Stimulated activated CD4-positive, alpha-beta T cell treated with anti-CD3 and anti-CD28 coated beads, Interleukin-2, amount 100 ng/mL, for 4 hours (primary cell): ENCODE results near the gene NDUFC2.
"Not testable (repeated sequence)": the region's sequence is repeated elsewhere in the genome, so short reads cannot be mapped to it uniquely, and the experiment has no call there.

ENCODE experiments used
- DNase-seq: peaks from one replicate; pipeline ENCODE4 v3.0.0-alpha.2; 2020; ENCODE audit warnings: low read depth

The NDUFC2 gene

GRCh38 chr11:78080084-78080817, 589 bp upstream of the NDUFC2 start:
- DNase-seq: no peak

- no peak for DNase-seq
Measured at GRCh38 chr11:78078218-78079167, 1.2 kb downstream of the NDUFC2 start.

DNA sequence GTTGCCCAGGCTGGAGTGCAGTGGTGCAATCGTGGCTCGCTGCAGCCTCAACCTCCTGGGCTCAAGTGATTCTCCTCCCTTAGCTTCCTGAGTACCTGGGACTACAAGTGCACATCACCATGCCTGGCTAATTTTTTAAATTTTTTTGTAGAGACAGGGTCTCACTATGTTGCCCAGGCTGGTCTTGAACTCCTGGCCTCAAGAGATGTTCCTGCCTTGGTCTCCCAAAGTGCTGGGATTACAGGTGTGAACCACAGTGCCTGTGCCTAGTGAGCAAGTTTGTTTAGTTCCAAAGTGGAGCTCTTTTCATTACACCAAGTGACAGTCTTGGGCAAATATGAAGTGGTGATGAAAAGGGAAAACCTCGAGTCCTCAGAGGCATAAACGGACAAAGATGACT, 2.1 kb downstream of the NDUFC2 start:
- not testable (repeated sequence) for DNase-seq

DNA sequence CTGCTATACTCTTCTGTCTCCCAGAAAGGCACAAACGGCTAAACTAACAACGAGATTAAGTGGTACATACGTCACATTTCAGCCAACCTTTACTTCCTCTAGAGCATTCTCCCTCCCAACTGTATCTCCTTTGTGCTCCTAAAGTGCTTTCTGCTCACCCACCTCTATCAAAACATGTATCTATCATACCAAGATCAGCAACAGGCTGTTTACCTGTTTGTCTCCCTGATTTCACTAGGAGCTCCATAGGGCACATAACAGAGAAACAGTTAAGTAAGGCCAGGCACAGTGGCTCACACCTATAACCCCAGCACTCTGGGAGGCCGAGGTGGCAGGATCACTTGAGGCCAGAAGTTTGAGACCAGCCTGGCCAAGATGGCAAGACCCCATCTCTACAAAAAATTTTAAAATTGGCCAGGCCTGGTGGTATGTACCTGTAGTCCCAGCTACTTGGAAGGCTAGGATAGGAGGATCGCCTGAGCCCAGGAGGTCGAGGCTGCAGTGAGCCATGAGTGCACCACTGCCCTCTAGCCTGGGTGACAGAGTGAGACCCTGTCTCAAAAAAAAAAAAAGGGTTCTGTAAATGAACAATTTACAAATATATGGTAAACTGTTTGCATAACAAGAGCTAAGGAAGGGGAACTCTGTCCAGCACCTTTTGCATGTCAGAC, 2.8 kb downstream of the NDUFC2 start:
- no peak for DNase-seq

GRCh38 chr11:78074756-78075155, 4.9 kb downstream of the NDUFC2 start:
- no peak for DNase-seq

DNA sequence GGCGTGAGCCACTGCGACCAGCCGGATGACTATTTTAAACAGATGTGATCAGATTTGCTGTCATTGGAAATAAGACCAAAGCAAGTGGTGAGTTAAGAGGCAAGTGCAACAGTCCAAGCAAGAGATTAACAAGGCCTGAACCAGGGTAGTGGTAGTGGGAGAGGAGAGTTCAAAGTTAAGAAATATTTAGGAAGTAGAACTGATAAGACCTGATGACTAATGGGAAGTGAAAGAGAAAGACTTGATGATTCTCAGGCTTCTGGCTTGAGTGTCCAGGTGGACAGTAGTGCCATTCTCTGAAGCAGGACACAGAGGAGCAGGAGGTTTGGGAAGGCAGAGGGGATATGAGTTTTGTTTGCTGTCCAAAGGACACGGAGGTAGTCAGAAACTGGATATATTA, 7.2 kb downstream of the NDUFC2 start:
- no peak for DNase-seq

GRCh38 chr11:78071717-78072116, 7.9 kb downstream of the NDUFC2 start:
- DNase-seq: no peak

DNA sequence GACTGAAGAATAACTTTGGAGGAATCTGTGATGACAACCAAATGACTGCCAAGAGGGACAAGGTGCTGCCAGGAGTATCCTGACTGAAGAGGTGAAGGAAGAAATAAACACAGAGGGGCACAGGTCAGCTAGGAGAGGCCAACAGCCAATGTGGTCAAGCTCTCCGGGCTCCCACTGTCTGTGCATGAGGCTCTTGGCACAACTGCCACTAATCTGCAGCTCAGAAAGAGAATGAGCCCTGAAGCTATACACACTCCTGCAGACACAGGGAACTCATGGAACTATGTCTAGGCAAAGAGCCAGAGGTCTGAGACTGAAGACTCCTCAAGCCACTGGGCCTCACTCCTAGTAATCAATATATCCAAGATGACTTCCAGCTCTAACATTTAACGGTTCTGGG, 9.0 kb downstream of the NDUFC2 start:
- DNase-seq: no peak

DNA sequence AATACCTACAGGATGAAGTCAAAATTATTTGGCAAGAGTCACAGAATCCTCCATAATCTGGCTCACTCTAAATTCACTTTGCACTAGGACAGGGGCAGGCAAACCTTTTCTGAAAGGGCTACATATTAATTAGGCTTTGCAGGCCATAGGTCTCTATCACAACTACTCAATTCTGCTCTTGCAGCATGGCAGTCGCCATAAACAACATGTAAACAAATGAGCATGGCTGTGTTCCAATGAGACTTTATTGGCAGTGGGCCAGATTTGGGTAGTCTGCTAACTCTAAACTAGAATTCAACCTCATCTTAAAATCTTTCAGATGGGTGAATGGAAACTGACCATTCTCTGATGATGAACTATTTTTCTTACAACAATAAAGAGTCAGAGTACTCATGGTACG, 10.2 kb downstream of the NDUFC2 start:
- DNase-seq: no peak

- DNase-seq: no peak
Measured at GRCh38 chr11:78067704-78068103, 12.0 kb downstream of the NDUFC2 start.

DNA sequence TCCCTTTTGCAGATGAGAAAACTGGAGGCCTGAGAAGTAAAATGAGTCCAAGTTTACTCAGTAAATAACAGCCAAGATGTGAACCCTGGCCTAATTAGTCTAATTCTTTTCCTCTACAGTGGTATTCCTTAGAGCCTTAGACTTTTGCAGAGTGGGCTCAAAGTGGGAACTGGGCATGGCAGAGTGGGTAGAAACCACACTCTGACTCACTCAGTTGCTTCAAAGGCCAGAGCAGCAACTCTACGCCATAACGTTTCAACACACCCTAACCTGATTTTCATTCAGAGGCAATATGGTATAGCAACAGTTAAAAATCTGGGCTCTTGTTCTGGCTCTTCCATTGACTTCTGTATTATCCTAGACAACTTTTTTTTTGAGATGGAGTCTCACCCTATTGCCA, 13.2 kb downstream of the NDUFC2 start:
- no peak for DNase-seq

DNA sequence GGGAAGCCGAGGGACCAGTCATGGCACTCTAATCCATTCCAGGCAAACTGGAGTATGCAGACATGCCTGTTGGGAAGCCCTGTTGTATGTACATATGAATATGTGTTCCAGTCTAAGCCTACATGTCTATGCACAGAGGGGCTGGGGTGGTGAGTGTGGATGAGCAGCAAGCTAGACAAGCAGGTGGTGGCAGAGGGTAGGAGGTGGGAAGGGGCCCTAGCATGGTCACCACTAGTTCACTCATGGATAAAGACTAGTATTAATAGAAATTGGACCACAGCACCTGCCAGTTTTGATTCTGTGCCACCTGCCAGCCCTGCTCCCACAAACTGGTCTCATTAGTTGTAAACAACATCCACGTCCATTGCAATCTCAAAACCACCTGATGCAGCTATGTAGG, 14.5 kb downstream of the NDUFC2 start:
- no peak for DNase-seq

DNA sequence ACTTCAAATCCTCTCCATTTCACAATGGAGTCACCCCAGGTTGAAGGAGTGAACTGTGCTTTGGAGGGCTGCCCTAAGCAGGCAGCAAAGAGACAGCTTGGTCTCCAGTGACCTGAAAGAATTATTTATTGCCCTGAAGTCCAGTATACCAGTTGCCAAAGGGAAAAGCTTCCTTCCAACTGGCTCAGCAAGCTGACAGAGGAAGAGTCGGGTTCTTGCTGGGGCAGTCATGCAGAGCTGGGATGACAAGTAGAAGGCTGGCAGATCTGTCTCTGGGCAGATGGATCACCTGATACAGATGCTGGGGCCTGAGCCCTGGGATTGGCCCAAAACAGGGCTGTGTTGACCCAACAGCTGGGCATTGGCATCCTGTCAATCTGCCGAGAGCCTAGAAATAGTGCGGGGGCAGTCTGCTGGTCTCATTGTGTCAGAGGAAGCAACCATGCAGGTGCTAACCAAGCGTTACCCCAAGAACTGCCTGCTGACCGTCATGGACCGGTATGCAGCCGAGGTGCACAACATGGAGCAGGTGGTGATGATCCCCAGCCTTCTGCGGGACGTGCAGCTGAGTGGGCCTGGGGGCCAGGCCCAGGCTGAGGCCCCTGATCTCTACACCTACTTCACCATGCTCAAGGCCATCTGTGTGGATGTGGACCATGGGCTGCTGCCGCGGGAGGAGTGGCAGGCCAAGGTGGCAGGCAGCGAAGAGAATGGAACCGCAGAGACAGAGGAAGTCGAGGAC, 16.1 kb downstream of the NDUFC2 start, which contains the start of gene THRSP:
TSS of gene THRSP (plus strand) at position 422 of the 742 bp plus-strand sequence. CDS start at position 443, 21 bp downstream.
- no peak for DNase-seq

GRCh38 chr11:78062671-78063070, 17.0 kb downstream of the NDUFC2 start:
- DNase-seq: no peak

DNA sequence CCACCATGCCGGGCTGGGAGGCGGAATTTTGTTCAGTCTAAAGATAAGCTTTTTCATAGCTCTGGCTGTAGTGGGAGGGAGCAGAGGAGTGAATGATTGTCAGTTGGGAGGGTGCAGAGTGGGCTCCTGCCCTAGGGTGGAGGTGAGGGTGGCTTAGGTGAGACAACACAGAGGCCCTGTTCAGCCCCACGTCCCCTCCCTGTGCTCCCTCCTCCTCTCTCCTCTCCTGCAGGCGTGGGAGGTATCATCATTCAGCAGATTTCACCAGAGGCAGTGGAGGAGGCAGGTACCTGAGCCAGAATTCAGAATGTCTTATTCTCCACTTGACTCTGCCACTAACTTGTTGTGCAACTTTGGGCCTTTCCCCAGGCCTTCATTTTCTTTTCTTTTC, 17.7 kb downstream of the NDUFC2 start:
- DNase-seq: no peak

GRCh38 chr11:78061088-78061920, 18.4 kb downstream of the NDUFC2 start:
- DNase-seq: no peak

- no peak for DNase-seq
Measured at GRCh38 chr11:78060533-78060932, 19.1 kb downstream of the NDUFC2 start.

DNA sequence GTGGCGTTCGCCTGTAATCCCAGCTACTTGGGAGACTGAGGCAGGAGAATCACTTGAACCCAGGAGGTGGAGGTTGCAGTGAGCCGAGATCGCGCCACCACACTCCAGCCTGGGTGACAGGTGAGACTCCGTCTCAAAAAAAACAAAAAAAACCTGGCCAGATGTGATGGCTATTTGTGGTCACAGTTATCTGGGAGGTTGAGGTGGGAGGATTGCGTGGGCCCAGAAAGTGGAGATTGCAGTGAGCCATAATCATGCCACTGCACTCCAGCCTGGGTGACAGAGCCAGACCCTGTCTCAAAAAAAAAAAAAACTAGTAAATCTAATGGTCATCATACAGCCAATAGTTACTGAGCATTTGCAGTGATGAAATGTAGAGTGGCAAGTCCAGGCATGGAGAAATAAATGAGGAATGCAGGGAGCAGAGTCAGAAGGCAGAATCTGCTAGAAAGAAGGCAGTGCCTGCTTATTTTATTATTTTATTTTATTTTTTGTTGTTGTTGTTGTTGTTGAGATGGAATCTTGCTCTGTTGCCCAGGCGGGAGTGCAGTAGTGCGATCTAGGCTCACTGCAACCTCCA, 19.8 kb downstream of the NDUFC2 start:
- DNase-seq: not testable (repeated sequence)

GRCh38 chr11:78057462-78058055, 22.1 kb downstream of the NDUFC2 start:
- no peak for DNase-seq

DNA sequence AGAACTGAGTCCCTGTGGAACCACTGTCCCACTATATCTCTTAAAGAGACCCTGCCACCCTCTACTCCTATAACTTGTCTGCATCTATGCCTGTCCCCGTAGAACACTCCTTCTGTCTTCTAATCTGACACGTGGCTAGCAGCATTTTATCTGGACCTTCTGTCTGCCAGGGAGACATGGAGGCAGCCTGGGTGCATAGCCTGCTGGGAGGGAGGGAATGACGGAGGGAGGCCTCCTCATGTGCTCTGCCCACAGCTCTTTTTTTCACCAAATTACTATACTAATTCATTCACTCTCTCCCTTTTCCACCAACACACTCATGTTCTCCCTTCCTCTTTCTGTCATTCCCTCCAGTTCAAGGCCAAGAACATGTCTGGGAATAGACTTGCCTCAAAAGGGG, 23.6 kb downstream of the NDUFC2 start:
- DNase-seq: no peak
